OCI-LY3 (cell line): ENCODE data around the gene CDC14B.

Experiments used
- H2AFZ ChIP-seq: fragments of 200-600, 300-600 bp; shearing (Covaris generic); 2 replicates; pipeline ENCODE4 v1.6.0; 2014; ENCODE audit warnings: antibody characterized with exemption, low read depth, low read length
- H3K27ac ChIP-seq: fragments of 200-600, 300-600 bp; sonication (generic); 2 replicates; pipeline ENCODE4 v1.5.1; 2014; ENCODE audit warnings: mild to moderate bottlenecking, low read length, moderate library complexity, mixed read lengths
- H3K27me3 ChIP-seq: fragments of 200-600, 300-600 bp; sonication (generic); 2 replicates; pipeline ENCODE4 v1.6.1; 2014; ENCODE audit warnings: low read depth, low read length, mixed read lengths
- H3K36me3 ChIP-seq: fragments of 200-600, 300-600 bp; sonication (generic); replicated peaks from 2 replicates; pipeline ENCODE3; 2014; ENCODE audit warnings: low read depth, low read length, mixed read lengths
- H3K4me1 ChIP-seq: fragments of 300-600, 200-600 bp; sonication (generic); 2 replicates; pipeline ENCODE4 v1.6.1; 2014; ENCODE audit warnings: low read length, mixed read lengths
- H3K4me2 ChIP-seq: fragments of 200-600, 300-600 bp; sonication (generic); 2 replicates; pipeline ENCODE4 v1.6.1; 2014; ENCODE audit warnings: low read length, mixed read lengths
- H3K4me3 ChIP-seq: fragments of 300-600, 200-600 bp; sonication (generic); 2 replicates; pipeline ENCODE4 v1.5.1; 2014; ENCODE audit warnings: antibody characterized with exemption, mild to moderate bottlenecking, low read length, moderate library complexity
- H3K79me2 ChIP-seq: fragments of 300-600, 200-600 bp; shearing (Covaris generic); 2 replicates; pipeline ENCODE4 v1.6.1; 2014; ENCODE audit warnings: mild to moderate bottlenecking, low read length, mixed read lengths
- H3K9ac ChIP-seq: fragments of 300-600, 200-600 bp; shearing (Covaris generic); 2 replicates; pipeline ENCODE4 v1.6.0; 2014; ENCODE audit warnings: mild to moderate bottlenecking, low read length, moderate library complexity
- H3K9me3 ChIP-seq: fragments of 200-600, 300-600 bp; shearing (Covaris generic); 2 replicates; pipeline ENCODE4 v1.6.1; 2014; ENCODE audit warnings: low read length, mixed read lengths; ENCODE audit not compliant: insufficient read depth
- H4K20me1 ChIP-seq: fragments of 200-600, 300-600 bp; sonication (generic); 2 replicates; pipeline ENCODE4 v1.6.1; 2016; ENCODE audit warnings: low read length, mixed read lengths; ENCODE audit not compliant: insufficient read depth
- EZH2phosphoT487 ChIP-seq: fragments of 200-600 bp; shearing (Covaris generic); IDR thresholded peaks from 2 replicates; pipeline ENCODE4 v1.6.1; 2018; ENCODE audit warnings: antibody characterized with exemption, mixed run types, low read depth
- TF ChIP-seq, protein P1 (sequence below): fragments of 200-600, 300-600 bp; sonication (generic); IDR thresholded peaks from 2 replicates; pipeline ENCODE4 v1.5.1; 2014; ENCODE audit warnings: antibody characterized with exemption, low read length, low read depth

CDC14B gene

GRCh38 chr9:96457266-96457665 is 162.4 kb downstream of the CDC14B start:
- Histone ChIP-seq H4K20me1 (no peaks in the 10 kb centered on the region), H3K9ac (no peak overlapping the region), H2AFZ (no peak overlapping the region), H3K9me3 (no peaks in the 10 kb centered on the region), H3K79me2 (no peaks in the 10 kb centered on the region), H3K36me3 (no peaks in the 10 kb centered on the region), H3K4me1 (no peaks in the 10 kb centered on the region), H3K4me2 (no peak overlapping the region), H3K4me3 (no peak overlapping the region), H3K27me3 (no peaks in the 10 kb centered on the region), H3K27ac (no peak overlapping the region)
- TF ChIP-seq, protein P1, sequence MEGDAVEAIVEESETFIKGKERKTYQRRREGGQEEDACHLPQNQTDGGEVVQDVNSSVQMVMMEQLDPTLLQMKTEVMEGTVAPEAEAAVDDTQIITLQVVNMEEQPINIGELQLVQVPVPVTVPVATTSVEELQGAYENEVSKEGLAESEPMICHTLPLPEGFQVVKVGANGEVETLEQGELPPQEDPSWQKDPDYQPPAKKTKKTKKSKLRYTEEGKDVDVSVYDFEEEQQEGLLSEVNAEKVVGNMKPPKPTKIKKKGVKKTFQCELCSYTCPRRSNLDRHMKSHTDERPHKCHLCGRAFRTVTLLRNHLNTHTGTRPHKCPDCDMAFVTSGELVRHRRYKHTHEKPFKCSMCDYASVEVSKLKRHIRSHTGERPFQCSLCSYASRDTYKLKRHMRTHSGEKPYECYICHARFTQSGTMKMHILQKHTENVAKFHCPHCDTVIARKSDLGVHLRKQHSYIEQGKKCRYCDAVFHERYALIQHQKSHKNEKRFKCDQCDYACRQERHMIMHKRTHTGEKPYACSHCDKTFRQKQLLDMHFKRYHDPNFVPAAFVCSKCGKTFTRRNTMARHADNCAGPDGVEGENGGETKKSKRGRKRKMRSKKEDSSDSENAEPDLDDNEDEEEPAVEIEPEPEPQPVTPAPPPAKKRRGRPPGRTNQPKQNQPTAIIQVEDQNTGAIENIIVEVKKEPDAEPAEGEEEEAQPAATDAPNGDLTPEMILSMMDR = no peak
- no peak for TF ChIP-seq EZH2phosphoT487

DNA sequence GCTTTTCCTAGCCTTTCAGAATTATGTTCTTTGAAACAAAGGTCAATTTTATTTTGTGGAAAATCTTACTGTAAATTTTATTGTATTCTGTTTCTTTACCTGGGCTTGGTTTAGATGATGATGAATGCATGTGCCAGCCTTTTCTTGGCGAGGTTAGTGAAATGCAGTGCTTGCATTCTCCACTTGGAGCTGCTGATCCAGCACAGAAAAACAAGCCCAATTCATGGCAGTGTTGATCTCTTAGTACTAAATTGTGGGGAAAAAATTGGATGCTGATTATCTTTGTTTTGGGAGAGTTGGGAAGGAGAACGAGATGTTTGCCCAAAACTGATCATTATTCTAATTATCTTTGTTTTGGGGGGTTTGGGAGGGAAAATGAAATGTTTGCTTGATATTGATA is 166.0 kb downstream of the CDC14B start:
- H4K20me1 ChIP-seq = no peaks in the 10 kb centered on the region

DNA sequence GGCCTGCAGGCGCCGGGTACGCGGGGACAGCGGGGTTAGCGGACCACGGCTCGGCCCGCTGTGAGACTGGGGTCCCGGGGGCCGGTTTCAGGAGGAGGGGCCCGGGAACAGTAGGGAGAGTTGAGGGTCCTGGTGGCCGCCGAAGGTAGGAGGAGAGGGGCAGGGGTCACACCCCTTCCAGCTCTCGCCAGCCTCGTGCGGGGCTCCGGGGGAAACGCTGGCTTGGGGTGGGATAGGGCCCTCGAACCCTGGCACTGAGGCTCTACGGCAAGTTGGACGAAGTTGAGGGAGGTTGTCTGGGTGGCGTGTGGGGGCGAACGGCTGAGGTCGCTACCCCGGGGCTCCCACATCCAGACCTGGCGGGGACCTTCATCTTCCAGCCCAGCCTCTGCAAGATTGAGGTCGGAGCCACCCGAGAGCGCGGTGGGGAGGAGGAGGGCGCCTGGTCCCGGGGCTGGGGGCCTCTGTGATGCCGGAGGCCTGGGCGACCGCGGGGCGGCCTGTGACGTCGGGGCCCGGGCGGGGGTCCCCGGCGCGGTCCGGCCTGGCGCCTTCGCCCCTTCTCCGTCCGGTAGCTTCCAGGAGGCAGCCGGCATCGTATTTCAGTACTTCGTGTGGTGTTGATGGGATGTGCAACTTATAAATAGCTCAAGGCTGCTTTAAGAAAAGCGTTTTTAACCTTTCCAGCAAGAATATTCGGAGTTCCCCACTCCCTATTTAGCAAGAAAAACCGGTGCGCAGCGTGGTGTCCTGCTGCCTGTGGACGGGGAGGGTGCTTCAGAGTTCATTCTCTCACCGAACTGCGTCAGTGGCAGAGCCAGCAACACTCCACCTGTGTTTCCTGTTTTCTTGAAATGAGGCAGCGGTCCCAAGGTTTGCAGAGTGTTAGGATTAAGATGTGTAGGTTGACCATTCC is 168.8 kb downstream of the CDC14B start:
- TF ChIP-seq, protein P1 = no peak
- TF ChIP-seq EZH2phosphoT487 = no peak
- peak overlapping the region; percentile 93 for H3K4me3 ChIP-seq
- H3K27me3 ChIP-seq = peaks cover 16% of the 10 kb centered on the region
- no peaks in the 10 kb centered on the region for H3K36me3 ChIP-seq
- H3K4me2 ChIP-seq = peak overlapping the region; percentile 77
- H3K79me2 ChIP-seq = no peaks in the 10 kb centered on the region
- H2AFZ ChIP-seq = no peak overlapping the region
- H3K27ac ChIP-seq = no peak overlapping the region
- peak overlapping the region; percentile 53 for H3K9ac ChIP-seq
- peaks cover 11% of the 10 kb centered on the region for H3K4me1 ChIP-seq
- no peaks in the 10 kb centered on the region for H4K20me1 ChIP-seq
- H3K9me3 ChIP-seq = no peaks in the 10 kb centered on the region

More for the DNA sequence above, 166.0 kb downstream of the CDC14B start:
- peaks cover 11% of the 10 kb centered on the region for H3K4me1 ChIP-seq
- no peak for TF ChIP-seq EZH2phosphoT487
- TF ChIP-seq, protein P1 = peak; percentile 54
- H3K4me2 ChIP-seq = no peak overlapping the region
- H3K9me3 ChIP-seq = no peaks in the 10 kb centered on the region
- no peak overlapping the region for H3K27ac ChIP-seq
- H2AFZ ChIP-seq = no peak overlapping the region
- no peaks in the 10 kb centered on the region for H3K36me3 ChIP-seq
- H3K27me3 ChIP-seq = peaks cover 8% of the 10 kb centered on the region
- no peaks in the 10 kb centered on the region for H3K79me2 ChIP-seq
- H3K9ac ChIP-seq = no peak overlapping the region
- no peak overlapping the region for H3K4me3 ChIP-seq
